SH-SY5Y (cell line): ENCODE measurements around the gene RIMS1.

Experiments used
- GATA2 ChIP-seq: IDR thresholded peaks from 2 replicates; pipeline ENCODE4 v1.6.1; 2011; ENCODE audit warnings: mild to moderate bottlenecking, low read depth, low read length
- GATA3 ChIP-seq: IDR thresholded peaks from 2 replicates; pipeline ENCODE4 v1.6.1; 2011; ENCODE audit warnings: low read depth, mild to moderate bottlenecking, low read length, moderate library complexity

DNA sequence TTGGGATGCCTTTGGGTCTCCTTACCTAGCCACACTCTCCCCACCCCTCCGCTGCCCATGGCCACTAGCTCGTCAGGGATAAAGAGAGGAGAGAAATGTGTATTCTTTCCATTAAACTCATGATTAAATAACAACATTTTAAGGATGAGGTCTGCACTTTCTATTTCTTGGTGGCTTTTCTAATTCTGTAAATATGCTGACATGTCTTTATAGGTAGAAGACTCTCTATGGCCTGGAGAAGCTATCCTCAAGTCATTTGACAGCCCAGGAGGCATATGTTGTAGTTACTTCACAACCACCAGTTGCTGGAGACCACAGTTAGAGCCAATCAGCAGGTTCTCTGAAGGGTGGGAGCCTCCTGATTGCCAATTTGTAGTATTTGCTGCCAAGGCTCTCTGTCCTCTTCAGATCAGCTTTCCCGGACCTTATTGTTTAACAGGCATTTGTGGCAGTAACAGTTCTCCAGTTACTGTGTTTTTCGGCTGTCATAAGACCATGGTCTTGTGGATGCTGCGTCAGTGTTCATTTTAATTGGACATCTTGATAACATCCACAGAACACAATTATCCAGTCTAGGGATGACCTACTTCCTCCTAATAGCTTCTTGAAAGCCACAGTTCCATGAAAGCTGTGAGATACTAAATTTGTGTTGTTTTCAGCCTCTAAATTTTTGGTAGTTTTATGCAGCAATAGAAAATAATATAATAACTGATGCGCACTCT is 530.6 kb downstream of the RIMS1 start:
- TF ChIP-seq GATA2 (no peak), GATA3 (no peak)
